KBM-7 (cell line): Measurements from ENCODE around the gene POLN.

ENCODE experiments used
- DNase-seq: peaks from one replicate; pipeline ENCODE4 v3.0.0-alpha.2; 2015
- in situ Hi-C: fragments of 300-500 bp; cut with MboI; formaldehyde crosslinking; loops from 2 replicates; pipeline ENCODE4 v1.14.3; 2020; ENCODE audit warnings: low sequenced_read_pairs, low pct_unique_long_range_greater_than_20kb, mixed read lengths

POLN gene

GRCh38 chr4:2265113-2266110 lies 23.5 kb upstream of the POLN start:
- DNase-seq, result no peak
- in situ Hi-C loops, result no loop called here

- in situ Hi-C loops, result no loop called here
- DNase-seq, result no peak
Measured at GRCh38 chr4:2264481-2265041, 22.6 kb upstream of the POLN start.

- DNase-seq, result no peak
- in situ Hi-C loops, result no loop called here
Measured at GRCh38 chr4:2263926-2264321, 22.0 kb upstream of the POLN start.

GRCh38 chr4:2262944-2263250 lies 21.0 kb upstream of the POLN start:
- in situ Hi-C loops, result no loop called here
- DNase-seq, result no peak

GRCh38 chr4:2262145-2262943 lies 20.4 kb upstream of the POLN start:
- DNase-seq, result peak; percentile 100
- in situ Hi-C loops, result no loop called here

GRCh38 chr4:2261853-2262144 lies 19.9 kb upstream of the POLN start, which contains the start of gene MXD4:
Gene MXD4 (minus strand): TSS chr4:2262109. CDS start chr4:2261980, 129 bp downstream.
- no peak for DNase-seq
- in situ Hi-C loops, result no loop called here

- DNase-seq, result no peak
Measured at GRCh38 chr4:2261110-2261852, 19.4 kb upstream of the POLN start.

GRCh38 chr4:2260344-2261109 lies 18.6 kb upstream of the POLN start:
- DNase-seq, result no peak
- in situ Hi-C loops, result no loop called here

More at GRCh38 chr4:2261110-2261852, 19.4 kb upstream of the POLN start:
- in situ Hi-C loops, result no loop called here

GRCh38 chr4:2259541-2260343 lies 17.8 kb upstream of the POLN start:
- no peak for DNase-seq
- in situ Hi-C loops, result no loop called here

- DNase-seq, result no peak
- in situ Hi-C loops, result no loop called here
Measured at GRCh38 chr4:2259036-2259540, 17.2 kb upstream of the POLN start.

- DNase-seq, result no peak
- in situ Hi-C loops, result no loop called here
Measured at GRCh38 chr4:2258091-2259035, 16.4 kb upstream of the POLN start.

- no peak for DNase-seq
- in situ Hi-C loops, result no loop called here
Measured at GRCh38 chr4:2257361-2258081, 15.6 kb upstream of the POLN start.

GRCh38 chr4:2256781-2257191 lies 14.9 kb upstream of the POLN start:
- DNase-seq, result no peak
- in situ Hi-C loops, result no loop called here

GRCh38 chr4:2256156-2256731 lies 14.3 kb upstream of the POLN start:
- in situ Hi-C loops, result no loop called here
- DNase-seq, result no peak

- no peak for DNase-seq
- in situ Hi-C loops, result no loop called here
Measured at GRCh38 chr4:2255501-2256155, 13.7 kb upstream of the POLN start.
